Occipital lobe (tissue), 2 donors: Measurements from ENCODE around the gene SKOR1. TPM values are rescaled to one million over a fixed set of nuclear protein-coding genes. Genes with fewer than 3 reads are reported as not detected.

Experiments used
- DNase-seq: peaks from one replicate; lab custom pipeline; 2025; lab: John Stamatoyannopoulos, UW
- total RNA-seq: library from RNA; depleted of rRNA; stranded (reverse); fragments of >200 nt; gene quantifications from one replicate; pipeline ENCODE4 v1.2.3, GENCODE V29; 2014

SKOR1 gene
- total RNA-seq, 1 donor from 2014 or later, result 0.16 TPM

- DNase-seq, result no peak
These were observed 25.8 kb downstream of the SKOR1 start for GRCh38 chr15:67850994-67851571.

GRCh38 chr15:67852418-67852817, 27.1 kb downstream of the SKOR1 start:
- no peak for DNase-seq

GRCh38 chr15:67853454-67853853, 28.1 kb downstream of the SKOR1 start:
- DNase-seq, result no peak

GRCh38 chr15:67854358-67854757, 29.0 kb downstream of the SKOR1 start:
- DNase-seq, result no peak

GRCh38 chr15:67855842-67856241, 30.5 kb downstream of the SKOR1 start:
- no peak for DNase-seq

- DNase-seq, result no peak
These were observed 31.9 kb downstream of the SKOR1 start for GRCh38 chr15:67857220-67857619.

- no peak for DNase-seq
These were observed 34.1 kb downstream of the SKOR1 start for GRCh38 chr15:67859331-67859946.

- no peak for DNase-seq
These were observed 36.7 kb downstream of the SKOR1 start for GRCh38 chr15:67861983-67862382.

- no peak for DNase-seq
These were observed 37.6 kb downstream of the SKOR1 start for GRCh38 chr15:67862750-67863441.

GRCh38 chr15:67863442-67863987, 38.2 kb downstream of the SKOR1 start:
- peak; percentile 62 for DNase-seq

- DNase-seq, result no peak
These were observed 40.0 kb downstream of the SKOR1 start for GRCh38 chr15:67865331-67865730.

- DNase-seq, result no peak
These were observed 40.5 kb downstream of the SKOR1 start for GRCh38 chr15:67865766-67866165.

- DNase-seq, result no peak
These were observed 44.4 kb downstream of the SKOR1 start for GRCh38 chr15:67869701-67870100.

- no peak for DNase-seq
These were observed 45.6 kb downstream of the SKOR1 start for GRCh38 chr15:67870868-67871408.

- DNase-seq, result no peak
These were observed 48.5 kb downstream of the SKOR1 start for GRCh38 chr15:67873777-67874176.

- DNase-seq, result no peak
These were observed 53.5 kb downstream of the SKOR1 start for GRCh38 chr15:67878712-67879206.

- DNase-seq, result no peak
These were observed 54.3 kb downstream of the SKOR1 start for GRCh38 chr15:67879440-67880129.

GRCh38 chr15:67880651-67881182, 55.4 kb downstream of the SKOR1 start:
- DNase-seq, result no peak

- DNase-seq, result no peak
These were observed 57.4 kb downstream of the SKOR1 start for GRCh38 chr15:67882487-67883233.

GRCh38 chr15:67883234-67883773, 58.0 kb downstream of the SKOR1 start:
- no peak for DNase-seq
